Stimulated activated CD4-positive, alpha-beta T cell treated with anti-CD3 and anti-CD28 coated beads, Interleukin-15, amount 100 ng/mL, for 1 hour (primary cell): ENCODE data around the gene PKM.
"Not testable (repeated sequence)": the region's sequence is repeated elsewhere in the genome, so short reads cannot be mapped to it uniquely, and the experiment has no call there.

Experiments
- DNase-seq, 2 donors: peaks; one replicate each; pipeline ENCODE4 v3.0.0-alpha.2; 2020; ENCODE audit warnings: low read depth in 1 of 2, low spot score in 1 of 2

The PKM gene

DNA sequence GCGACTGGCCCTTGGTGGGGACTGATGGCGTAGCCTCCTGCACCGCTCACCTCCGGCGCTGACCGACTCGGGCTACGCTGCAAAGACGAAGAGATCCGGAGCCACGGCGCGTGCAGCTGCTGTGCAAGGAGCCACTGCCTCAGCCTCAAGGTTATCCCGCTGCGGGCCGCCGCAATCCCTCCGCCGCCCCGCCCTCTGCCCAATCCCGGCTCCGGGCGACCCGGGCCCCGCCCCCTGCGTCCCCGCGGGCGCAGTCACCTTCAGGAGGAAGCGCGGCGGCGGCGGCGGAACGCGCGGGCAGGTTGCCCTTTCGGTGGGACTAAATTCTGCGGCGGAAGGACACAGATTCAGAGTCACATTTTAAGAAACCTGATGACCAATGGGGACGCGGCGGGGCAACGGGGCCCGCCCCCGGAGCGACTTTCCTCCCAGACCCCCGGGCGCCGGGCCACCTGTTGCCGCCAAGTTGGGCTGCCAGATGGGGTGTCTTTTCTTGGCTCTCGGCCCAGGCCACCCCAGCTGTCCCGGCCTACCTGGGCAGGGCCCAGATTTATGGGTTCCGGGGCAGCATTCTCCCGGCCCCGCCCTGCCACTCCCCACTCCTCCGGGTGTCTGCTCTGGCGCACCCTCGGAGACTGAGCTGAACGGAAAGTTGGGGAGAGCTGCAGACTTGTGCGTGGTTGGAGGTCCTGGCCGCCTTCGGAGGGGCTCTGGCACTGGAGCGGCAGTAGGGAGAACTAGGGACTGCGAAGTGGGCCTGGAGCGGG, at the start of gene PKM:
TSS of gene PKM (minus strand) at position 125 of the 767 bp plus-strand sequence. CDS start 12,093 bp downstream, outside the sequence.
- DNase-seq = peak; percentile 82 to 96

GRCh38 chr15:72280751-72281150, 49.8 kb upstream of the PKM start:
- no peak for DNase-seq

- no peak for DNase-seq
Measured at GRCh38 chr15:72278737-72279136, 47.7 kb upstream of the PKM start.

DNA sequence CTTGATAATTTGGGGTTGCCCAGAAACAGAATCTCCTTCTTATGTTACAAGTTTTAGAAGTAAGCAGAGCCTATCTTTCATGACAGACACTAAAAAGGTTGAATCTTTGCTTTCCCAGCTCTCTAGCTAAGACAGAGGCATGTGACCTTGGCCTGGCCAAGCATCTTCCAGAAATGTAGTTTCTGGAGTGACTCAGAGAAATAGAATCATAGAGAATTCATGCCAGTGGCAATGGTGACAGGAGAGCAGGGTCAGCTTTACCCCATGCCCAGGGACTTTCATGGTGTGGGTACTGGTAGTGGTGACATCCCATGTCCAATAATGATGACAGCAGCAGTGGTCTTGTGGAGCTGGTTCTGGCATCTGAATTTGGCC, 45.3 kb upstream of the PKM start:
- DNase-seq = no peak

DNA sequence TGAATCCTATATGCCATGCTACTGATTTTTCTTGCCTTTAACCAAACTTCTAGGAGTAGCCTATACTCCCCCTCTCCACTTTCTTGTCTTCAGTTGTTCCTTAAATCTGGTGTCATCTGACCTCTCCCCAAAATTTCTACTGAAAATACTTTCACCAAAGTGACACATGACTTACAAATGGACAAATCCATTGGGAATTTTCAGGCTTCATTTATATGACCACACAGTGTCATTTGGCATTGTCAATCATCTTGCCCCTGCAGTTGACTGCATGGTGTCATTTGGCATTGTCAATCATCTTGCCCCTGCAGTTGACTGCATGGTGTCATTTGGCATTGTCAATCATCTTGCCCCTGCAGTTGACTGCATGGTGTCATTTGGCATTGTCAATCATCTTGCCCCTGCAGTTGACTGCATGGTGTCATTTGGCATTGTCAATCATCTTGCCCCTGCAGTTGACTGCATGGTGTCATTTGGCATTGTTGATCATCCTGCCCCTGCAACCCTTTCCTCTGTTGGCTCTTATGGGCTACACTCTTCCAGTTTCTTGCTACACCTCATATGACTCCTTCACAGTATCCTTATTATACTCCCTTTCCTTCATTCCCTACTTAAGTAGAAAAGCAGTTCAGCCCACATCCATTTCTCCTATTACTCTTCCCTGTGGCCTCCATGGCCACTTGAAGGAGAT, 44.8 kb upstream of the PKM start:
- not testable (repeated sequence) for DNase-seq

DNA sequence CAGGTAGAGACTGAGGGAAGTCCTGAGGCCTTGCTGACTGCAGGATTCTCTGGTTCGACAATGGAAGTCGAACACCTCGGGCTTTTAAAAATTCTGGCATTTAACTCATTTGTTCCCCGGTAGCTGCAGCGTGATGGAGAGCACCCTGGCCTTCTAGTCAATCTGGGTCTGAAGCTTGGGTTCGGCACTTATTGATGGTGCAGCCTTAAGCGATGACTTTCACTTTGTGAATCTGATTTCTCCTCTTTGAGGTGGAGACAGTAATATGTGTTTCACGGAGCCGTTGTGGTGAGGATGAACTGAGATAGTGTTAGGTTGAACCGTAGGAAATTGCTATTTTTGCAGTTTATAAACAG, 42.0 kb upstream of the PKM start:
- DNase-seq = no peak

GRCh38 chr15:72272213-72272996, 41.4 kb upstream of the PKM start, which contains the start of gene PARP6:
Gene PARP6, minus strand, starts transcription at chr15:72272554. Its CDS starts 5,077 bp downstream, at chr15:72267477.
- peak; percentile 97 to 98 for DNase-seq

DNA sequence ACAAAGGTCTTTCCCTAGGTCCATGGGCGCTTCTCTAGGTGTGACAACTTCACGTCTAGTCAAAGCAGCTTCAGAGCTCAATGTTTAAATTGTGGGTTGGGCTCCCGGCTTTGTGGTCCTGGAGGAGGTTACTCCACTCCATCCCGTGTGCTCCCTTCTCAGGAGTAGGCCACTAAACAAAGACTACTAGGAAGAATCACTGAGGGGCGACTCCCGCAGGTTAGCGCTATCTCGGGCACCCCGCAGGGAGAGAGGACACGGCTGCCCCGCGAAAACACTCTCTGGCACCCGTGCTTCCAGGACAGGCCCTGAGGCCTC, 40.9 kb upstream of the PKM start:
- no peak for DNase-seq

GRCh38 chr15:72271221-72271620, 40.2 kb upstream of the PKM start:
- no peak for DNase-seq

DNA sequence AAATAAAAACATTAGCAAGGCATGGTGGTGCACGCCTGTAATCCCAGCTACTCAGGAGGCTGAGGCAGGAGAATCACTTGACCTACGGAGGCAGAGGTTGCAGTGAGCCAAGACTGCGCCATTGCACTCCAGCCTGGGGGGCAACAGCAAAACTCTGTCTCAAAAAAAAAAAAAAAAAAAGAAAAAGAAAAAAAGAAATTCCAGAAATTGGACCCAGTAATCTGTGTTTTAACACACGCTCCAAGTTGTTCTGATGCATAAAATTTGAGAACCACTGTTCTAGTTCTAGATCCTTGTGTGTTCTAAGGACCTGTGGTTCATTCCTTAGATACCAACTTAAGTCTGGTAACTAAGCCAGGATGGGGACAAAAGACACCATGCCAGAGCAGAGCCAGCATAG, 38.7 kb upstream of the PKM start:
- no peak for DNase-seq

DNA sequence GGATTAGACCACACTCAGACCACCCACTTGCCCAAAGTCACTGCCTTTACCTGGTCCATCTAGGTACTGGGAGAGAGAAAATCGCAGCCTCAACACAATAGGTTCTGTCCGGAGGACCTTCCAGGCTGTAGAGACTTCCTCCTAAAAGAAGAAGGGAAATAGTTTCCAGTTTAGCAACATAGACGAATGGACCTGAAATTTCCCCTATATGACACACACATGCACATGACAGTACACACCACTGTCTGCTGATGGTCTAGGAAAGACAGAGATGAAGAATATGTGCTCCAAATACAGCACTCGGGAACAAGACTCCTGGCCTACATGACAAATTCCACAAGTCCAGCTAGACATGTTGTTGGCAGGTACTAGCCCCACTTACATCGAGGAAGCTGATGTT, 34.0 kb upstream of the PKM start:
- DNase-seq = no peak

DNA sequence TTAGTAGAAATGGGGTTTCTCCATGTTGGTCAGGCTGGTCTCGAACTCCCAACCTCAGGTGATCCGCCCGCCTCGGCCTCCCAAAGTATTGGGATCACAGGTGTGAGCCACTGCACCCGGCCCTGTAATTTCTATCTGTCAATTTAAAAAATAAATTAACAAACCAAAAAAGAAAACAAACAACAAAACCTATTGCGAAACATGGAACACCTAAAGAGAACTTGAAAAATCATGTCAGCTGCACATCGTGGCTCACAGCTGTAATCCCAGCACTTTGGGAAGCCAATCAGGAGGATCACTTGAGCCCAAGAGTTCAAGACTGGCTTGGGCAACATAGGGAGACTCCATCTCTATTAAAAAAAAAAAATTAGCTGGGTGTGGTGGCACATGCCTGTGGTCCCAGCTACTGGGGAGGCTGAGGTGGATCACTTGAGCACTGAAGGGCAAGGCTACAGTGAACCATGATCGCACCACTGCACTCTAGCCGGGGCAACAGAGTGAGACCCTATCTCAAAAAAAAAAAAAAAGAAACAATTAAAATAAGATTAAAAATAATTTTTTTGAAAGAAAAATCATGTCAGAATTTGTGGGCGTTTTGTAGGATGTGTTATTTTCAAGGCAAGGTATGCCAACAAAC, 21.8 kb upstream of the PKM start:
- DNase-seq = no peak

DNA sequence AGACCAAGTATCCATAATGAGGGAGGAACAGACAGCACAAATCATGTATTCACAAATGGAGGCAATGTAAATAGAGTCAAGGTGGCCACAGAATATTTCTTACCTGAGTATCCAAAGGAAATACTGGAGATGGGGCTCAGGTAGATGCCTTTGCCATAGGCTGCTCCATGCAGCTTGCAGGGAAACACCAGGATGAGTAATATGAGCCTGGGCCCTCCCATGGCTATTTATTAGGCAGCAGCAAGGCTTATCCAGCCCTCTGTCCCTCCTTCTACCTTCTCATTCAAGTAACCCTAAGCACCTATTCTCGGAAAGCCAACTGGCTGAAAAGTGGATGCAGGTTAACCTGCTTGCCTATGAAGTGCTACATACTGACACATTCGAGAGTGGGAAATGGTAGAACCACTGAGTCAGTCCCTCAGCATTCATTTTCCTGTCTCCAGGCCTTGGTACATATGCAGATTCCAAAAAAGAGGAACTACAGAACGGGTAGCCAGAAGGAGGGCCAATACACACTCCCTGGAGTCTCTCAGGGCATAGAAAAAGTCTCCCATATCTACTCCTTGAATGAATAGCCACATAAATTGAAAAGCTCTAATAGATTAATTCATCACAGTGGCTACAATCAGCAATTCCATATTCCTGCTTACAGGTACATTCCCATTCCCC, 18.3 kb upstream of the PKM start:
- DNase-seq = no peak

DNA sequence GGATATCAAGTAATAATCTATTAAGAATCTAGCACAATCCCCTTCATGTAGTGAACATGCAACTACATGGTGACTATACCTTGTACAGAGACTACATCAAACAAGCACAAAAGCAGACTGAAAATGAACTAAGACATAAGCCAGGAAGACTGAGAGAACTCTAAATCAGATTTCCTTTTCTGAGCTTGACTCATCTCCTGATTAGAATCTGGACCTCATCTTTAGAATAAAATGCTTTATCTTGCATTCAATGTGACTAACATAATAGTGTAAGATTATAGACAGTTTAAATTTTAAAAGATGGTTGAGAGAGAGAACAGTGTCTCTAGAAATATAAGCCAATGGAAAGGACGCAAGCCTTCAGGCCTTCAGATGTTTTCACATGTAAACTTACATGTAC, 17.5 kb upstream of the PKM start:
- DNase-seq = no peak

DNA sequence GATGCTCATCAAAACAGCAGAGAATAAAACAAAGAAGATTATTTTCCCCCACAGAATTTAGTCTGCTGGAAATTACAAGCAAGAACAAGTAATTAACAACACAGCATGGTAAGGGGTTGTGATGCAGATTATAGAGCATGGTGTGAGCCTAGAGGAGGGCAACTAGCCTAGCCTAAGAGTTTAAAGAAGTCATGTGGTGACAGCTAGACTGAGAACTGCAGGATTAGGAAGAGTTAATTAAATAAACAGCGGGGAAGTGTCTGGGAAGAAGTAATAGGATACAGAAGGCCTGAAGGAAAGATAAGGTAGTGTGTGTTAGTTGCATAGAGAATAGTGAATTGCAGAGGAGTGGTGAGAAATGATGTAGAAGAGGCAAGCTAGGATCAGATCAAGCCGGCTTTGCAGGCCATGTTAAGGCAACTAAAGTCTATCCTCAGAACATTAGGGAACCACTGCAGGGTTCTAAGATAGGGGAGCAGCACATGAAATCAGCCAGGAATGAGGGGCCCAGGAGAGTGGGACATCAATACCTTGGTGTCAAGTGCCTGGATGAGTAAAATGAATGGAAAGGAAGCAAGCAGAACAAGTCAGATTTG, 11.9 kb upstream of the PKM start:
- DNase-seq = no peak

DNA sequence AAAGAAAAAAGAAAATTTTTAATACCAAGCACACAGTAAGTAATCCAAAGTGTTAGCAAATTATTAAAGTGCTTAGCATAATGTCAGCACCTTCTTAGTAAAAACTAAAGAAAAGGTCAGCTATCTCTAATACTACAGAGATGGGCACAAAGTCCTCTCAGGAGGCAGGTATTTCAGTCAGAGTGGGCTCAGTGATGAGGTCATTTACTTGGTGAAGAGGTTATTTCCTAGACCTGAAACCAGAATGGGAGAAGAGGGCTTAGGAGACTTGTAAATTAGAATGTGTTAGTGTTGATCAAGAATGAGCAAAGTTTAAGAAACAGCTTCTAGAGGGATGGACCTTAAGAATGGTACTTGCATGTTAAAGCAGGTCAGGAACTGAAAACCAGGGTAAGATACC, 8.7 kb upstream of the PKM start:
- no peak for DNase-seq

DNA sequence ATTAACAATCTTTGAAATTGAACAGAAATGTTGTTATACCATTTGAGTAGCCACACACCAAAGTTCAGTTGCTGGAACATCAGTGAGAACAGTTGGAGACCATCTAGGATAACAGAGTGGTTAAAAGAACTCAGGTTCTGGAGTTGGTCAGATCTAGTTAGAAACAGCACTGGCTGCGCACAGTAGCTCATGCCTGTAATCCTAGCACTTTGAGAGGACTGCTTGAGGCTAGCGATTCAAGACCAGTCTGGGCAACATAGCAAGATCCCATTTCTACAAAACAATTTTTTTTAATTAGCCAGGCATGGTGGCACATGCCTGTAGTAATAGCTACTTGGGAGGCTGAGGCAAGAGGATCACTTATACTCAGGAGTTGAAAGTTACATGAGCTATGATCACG, 7.6 kb upstream of the PKM start:
- DNase-seq = no peak

- no peak for DNase-seq
Measured at GRCh38 chr15:72237853-72238224, 6.8 kb upstream of the PKM start.

DNA sequence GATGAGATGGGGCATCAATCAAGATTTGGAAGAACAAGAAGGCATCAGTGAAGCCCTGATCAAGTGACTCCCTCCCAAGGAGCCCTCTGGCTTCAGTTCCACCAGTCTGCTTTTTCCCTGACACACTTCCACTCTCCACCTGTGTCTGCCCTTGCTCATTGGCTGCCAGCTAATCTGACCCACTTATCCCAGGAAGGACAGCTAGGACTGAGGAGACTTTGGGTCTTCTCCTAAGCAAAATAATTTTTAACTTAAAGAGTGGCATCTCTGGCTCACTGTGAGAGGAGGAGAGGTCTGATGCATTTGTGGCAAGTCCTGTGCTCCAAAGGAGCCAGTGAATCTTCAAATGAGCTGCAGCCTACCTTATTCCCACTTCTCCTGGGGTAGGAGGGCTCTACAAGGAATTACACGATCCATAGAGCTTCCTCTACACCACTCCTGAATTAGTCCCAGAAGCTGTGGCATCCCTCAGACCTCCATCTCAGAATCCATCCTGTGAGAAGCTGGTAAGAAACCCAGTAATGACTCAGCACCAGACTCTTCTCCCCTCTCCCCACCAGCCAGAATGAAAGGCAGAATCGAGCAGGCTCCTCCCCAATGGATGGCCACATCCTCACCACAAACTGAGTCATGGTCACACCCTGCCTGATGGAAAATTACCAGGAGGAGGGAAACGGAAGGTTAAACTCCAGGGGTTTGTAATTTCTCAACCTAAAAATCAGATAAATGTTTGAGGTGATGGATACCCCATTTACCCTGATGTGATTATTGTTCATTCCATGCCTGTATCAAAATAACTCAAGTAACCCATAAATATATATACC, 6.3 kb upstream of the PKM start:
- peak in 1 of 2 donors; percentile 34 for DNase-seq
